Measurements from ENCODE around the gene SCT. TPM values are rescaled to one million over a fixed set of nuclear protein-coding genes. Genes with fewer than 3 reads are reported as not detected.
A peak's percentile ranks its signal among the peaks of the same experiment; 100 is the strongest.

The SCT gene
- total and polyA plus RNA-seq, 4 donors: not detected

DNA sequence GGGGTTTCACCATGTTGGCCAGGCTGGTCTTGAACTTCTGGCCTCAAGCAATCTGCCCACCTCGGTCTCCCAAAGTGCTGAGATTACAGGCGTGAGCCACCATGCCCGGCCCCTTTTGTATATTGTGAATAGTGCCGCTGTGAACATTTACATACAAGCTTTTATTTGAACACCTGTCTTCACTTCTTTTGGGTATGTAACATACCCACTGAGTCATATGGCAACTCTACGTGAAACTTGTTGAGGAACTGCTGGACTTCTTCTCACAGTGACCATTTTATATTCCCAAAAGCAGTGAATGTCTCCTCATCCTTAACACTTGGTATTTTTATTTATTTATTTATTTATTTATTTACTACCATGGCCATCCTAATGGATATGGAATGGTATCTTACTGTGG lies 3.9 kb upstream of the SCT start (continued):
- TF ChIP-seq, protein P1, sequence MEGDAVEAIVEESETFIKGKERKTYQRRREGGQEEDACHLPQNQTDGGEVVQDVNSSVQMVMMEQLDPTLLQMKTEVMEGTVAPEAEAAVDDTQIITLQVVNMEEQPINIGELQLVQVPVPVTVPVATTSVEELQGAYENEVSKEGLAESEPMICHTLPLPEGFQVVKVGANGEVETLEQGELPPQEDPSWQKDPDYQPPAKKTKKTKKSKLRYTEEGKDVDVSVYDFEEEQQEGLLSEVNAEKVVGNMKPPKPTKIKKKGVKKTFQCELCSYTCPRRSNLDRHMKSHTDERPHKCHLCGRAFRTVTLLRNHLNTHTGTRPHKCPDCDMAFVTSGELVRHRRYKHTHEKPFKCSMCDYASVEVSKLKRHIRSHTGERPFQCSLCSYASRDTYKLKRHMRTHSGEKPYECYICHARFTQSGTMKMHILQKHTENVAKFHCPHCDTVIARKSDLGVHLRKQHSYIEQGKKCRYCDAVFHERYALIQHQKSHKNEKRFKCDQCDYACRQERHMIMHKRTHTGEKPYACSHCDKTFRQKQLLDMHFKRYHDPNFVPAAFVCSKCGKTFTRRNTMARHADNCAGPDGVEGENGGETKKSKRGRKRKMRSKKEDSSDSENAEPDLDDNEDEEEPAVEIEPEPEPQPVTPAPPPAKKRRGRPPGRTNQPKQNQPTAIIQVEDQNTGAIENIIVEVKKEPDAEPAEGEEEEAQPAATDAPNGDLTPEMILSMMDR (IDR thresholded peaks at IDR 0.05; ENCODE audit: low read depth, low read length, missing input control): no peak
- TF ChIP-seq FOXA1 (IDR thresholded peaks at IDR 0.05): no peak
- no peak for TF ChIP-seq YY1 (IDR thresholded peaks at IDR 0.05)
- TF ChIP-seq, protein P2, sequence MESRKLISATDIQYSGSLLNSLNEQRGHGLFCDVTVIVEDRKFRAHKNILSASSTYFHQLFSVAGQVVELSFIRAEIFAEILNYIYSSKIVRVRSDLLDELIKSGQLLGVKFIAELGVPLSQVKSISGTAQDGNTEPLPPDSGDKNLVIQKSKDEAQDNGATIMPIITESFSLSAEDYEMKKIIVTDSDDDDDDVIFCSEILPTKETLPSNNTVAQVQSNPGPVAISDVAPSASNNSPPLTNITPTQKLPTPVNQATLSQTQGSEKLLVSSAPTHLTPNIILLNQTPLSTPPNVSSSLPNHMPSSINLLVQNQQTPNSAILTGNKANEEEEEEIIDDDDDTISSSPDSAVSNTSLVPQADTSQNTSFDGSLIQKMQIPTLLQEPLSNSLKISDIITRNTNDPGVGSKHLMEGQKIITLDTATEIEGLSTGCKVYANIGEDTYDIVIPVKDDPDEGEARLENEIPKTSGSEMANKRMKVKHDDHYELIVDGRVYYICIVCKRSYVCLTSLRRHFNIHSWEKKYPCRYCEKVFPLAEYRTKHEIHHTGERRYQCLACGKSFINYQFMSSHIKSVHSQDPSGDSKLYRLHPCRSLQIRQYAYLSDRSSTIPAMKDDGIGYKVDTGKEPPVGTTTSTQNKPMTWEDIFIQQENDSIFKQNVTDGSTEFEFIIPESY (IDR thresholded peaks at IDR 0.05): no peak

DNA sequence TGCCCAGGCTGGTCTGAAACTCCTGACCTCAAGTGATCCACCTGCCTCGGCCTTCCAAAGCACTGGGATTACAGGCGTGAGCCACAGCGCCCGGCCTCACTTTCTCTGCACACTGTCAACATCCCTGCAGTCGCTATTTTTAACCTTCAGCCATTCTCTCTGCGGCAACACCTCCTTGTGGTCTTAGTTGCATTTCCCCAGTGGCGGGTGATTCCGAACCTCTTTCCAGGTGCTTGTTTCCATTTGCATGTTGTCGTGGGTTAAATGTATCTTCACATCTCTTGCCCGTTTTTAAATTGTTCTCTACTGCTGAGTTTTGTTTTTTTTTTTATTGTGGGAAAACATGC lies 2.2 kb upstream of the SCT start:
- H3K4me3 ChIP-seq (ENCODE audit: low read depth in 1 of 3, low read length in 3 of 3): no peak overlapping the region
- no peaks in the 10 kb centered on the region for H3K27me3 ChIP-seq (ENCODE audit: control insufficient read depth in 4 of 4, insufficient read depth in 4 of 4, low read length in 3 of 4)
- no peaks in the 10 kb centered on the region for H3K9me3 ChIP-seq (ENCODE audit: control insufficient read depth in 4 of 4, low read length in 3 of 4)
- H3K4me1 ChIP-seq (ENCODE audit: control insufficient read depth in 4 of 4, insufficient read depth in 4 of 4, low read length in 3 of 4): peaks cover 3 to 13% (median 5%) of the 10 kb centered on the region in 4 donors
- no peaks in the 10 kb centered on the region for H3K36me3 ChIP-seq (ENCODE audit: control insufficient read depth in 4 of 4, insufficient read depth in 3 of 4, low read depth in 1 of 4, low read length in 3 of 4)
- TF ChIP-seq, protein P2 (IDR thresholded peaks at IDR 0.05): no peak
- TF ChIP-seq HNF4G (IDR thresholded peaks at IDR 0.05): no peak
- TF ChIP-seq RAD21 (IDR thresholded peaks at IDR 0.05): peak in 1 of 2 donors; percentile 8
- TF ChIP-seq, protein P1 (IDR thresholded peaks at IDR 0.05; ENCODE audit: low read depth, low read length, missing input control): no peak
- DNase-seq (ENCODE audit: low spot score): no peak
- no peak overlapping the region for H3K9ac ChIP-seq (ENCODE audit: low read depth in 1 of 2, low read length in 2 of 2)
- no peak overlapping the region for H3K27ac ChIP-seq (ENCODE audit: low read depth in 1 of 2, low read length in 2 of 2)
- 61% methylated on average over 10 of the region's 10 CpGs for WGBS

DNA sequence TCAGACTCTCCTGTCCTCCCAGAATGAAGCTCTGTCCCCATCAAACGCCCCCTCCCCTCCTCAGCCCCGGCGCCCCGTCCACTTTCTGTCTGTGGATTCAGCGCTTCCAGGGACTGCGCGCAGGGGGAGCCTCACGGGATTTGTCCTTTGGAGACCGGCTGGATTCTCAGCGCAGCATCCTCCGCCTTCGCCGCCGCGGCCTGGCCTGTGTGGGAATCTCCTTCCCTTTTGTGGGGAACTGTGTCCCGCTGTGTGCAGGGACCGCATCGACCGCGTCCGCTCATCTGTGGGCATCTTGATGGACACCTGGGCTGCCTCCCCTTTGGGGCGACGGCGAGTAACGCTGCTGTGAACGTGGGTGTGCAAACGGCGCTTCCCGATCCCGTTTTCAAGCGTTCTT lies 1.1 kb upstream of the SCT start:
- Histone ChIP-seq H3K9ac (ENCODE audit: low read depth in 1 of 2, low read length in 2 of 2) (no peak overlapping the region), H3K9me3 (ENCODE audit: control insufficient read depth in 4 of 4, low read length in 3 of 4) (no peaks in the 10 kb centered on the region), H3K27ac (ENCODE audit: low read depth in 1 of 2, low read length in 2 of 2) (no peak overlapping the region), H3K4me1 (ENCODE audit: control insufficient read depth in 4 of 4, insufficient read depth in 4 of 4, low read length in 3 of 4) (peaks cover 4 to 21% (median 9%) of the 10 kb centered on the region in 4 donors), H3K36me3 (ENCODE audit: control insufficient read depth in 4 of 4, insufficient read depth in 3 of 4, low read depth in 1 of 4, low read length in 3 of 4) (peaks cover 0 to under 1% (median 0%) of the 10 kb centered on the region in 4 donors), H3K27me3 (ENCODE audit: control insufficient read depth in 4 of 4, insufficient read depth in 4 of 4, low read length in 3 of 4) (no peaks in the 10 kb centered on the region), H3K4me3 (ENCODE audit: low read depth in 1 of 3, low read length in 3 of 3) (no peak overlapping the region)
- 94% methylated on average over 31 of the region's 31 CpGs for WGBS
- no peak for DNase-seq (ENCODE audit: low spot score)
- TF ChIP-seq EGR1 (IDR thresholded peaks at IDR 0.05; ENCODE audit: low read depth in 2 of 2): no peak
- TF ChIP-seq, protein P3, sequence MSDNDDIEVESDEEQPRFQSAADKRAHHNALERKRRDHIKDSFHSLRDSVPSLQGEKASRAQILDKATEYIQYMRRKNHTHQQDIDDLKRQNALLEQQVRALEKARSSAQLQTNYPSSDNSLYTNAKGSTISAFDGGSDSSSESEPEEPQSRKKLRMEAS (IDR thresholded peaks at IDR 0.05): no peak
- no peak for TF ChIP-seq HNF4A (conservative IDR thresholded peaks at IDR 0.05)
- TF ChIP-seq FOXA2 (IDR thresholded peaks at IDR 0.05): no peak
- no peak for TF ChIP-seq FOXA1 (IDR thresholded peaks at IDR 0.05)
- no peak for TF ChIP-seq TAF1 (conservative IDR thresholded peaks at IDR 0.05)
- TF ChIP-seq SP1 (IDR thresholded peaks at IDR 0.05): no peak
- TF ChIP-seq, protein P4, sequence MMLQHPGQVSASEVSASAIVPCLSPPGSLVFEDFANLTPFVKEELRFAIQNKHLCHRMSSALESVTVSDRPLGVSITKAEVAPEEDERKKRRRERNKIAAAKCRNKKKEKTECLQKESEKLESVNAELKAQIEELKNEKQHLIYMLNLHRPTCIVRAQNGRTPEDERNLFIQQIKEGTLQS (IDR thresholded peaks at IDR 0.05): no peak
- TF ChIP-seq NR2F2 (IDR thresholded peaks at IDR 0.05): no peak
- TF ChIP-seq, protein P2 (IDR thresholded peaks at IDR 0.05): no peak
- no peak for TF ChIP-seq RXRA (IDR thresholded peaks at IDR 0.05)
- TF ChIP-seq, protein P1 (IDR thresholded peaks at IDR 0.05; ENCODE audit: low read depth, low read length, missing input control): no peak
